Measurements from ENCODE around the gene TMBIM4.

DNA sequence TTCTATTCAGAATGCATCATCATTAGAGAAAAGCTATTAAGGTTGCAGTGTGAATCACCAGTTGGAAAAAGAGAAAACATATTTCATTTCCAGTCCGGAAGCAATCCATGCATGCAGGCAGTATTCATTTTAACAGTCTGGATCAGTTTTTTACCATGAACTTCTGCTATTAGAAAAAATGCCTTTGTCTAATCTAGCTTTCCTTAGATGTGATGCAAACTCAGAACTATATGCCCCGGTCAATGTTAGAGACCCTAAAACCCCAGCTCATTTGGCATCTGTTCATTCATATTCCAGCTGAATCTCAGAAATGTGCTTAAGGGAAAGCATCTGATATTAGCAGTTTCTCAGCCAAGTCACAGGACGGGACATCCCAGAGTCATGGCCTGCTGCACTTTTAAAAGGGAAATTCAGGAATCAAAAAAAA is 27.7 kb upstream of the TMBIM4 start:
- TF ChIP-seq, protein P1, sequence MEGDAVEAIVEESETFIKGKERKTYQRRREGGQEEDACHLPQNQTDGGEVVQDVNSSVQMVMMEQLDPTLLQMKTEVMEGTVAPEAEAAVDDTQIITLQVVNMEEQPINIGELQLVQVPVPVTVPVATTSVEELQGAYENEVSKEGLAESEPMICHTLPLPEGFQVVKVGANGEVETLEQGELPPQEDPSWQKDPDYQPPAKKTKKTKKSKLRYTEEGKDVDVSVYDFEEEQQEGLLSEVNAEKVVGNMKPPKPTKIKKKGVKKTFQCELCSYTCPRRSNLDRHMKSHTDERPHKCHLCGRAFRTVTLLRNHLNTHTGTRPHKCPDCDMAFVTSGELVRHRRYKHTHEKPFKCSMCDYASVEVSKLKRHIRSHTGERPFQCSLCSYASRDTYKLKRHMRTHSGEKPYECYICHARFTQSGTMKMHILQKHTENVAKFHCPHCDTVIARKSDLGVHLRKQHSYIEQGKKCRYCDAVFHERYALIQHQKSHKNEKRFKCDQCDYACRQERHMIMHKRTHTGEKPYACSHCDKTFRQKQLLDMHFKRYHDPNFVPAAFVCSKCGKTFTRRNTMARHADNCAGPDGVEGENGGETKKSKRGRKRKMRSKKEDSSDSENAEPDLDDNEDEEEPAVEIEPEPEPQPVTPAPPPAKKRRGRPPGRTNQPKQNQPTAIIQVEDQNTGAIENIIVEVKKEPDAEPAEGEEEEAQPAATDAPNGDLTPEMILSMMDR (IDR thresholded peaks at IDR 0.05) = no peak
- TF ChIP-seq POLR2A (IDR thresholded peaks at IDR 0.05) = no peak

Data from testis (tissue), 2 donors.